K562 (cell line): Measurements from ENCODE around the gene NME7. TPM values are rescaled to one million over a fixed set of nuclear protein-coding genes. Genes with fewer than 3 reads are reported as not detected.

Experiments used
- ATAC-seq: fragments of 200-7000 bp; cut with Tn5 transposase; 3 replicates; pipeline ENCODE4 v1.9.1; 2020; ENCODE audit warnings: moderate library complexity
- BruUV-seq: library from RNA; stranded (reverse); fragments of 400-500 nt; replicated peaks from 2 replicates; lab custom pipeline; 2021; lab: Mats Ljungman, UMichigan
- CTCF ChIA-PET: fragments of 300-600 bp; formaldehyde crosslinking; extraction: SDS; loops from one replicate; lab custom pipeline; 2021; ENCODE audit warnings: low intra/inter-chr PET ratio; lab: Yijun Ruan, JAX
- POLR2A ChIA-PET: fragments of 300-600, 350-650 bp; sonication (Branson Sonifier 250); formaldehyde crosslinking; extraction: SDS; loops from one replicate; lab custom pipeline; 2021; ENCODE audit warnings: antibody characterized with exemption, inconsistent platforms; lab: Yijun Ruan, JAX
- DNase-seq, 4 experiments: peaks; one replicate each; pipeline versions ENCODE4 v3.0.0 to v3.0.0-alpha.2; 2011 to 2018; ENCODE audit warnings: low spot score in 3 of 4, mixed read lengths in 3 of 4; ENCODE audit errors: extremely low read depth in 1 of 4
- FAIRE-seq: peaks from 2 replicates; lab custom pipeline; 2011; peaks lifted over from hg19 to GRCh38; lab: Jason Lieb, UNC
- H2AFZ ChIP-seq: 2 replicates; pipeline ENCODE4 v1.6.0; 2011; ENCODE audit warnings: low read depth, low read length, control low read depth, inconsistent platforms
- H3K27ac ChIP-seq: fragments of 200-600 bp; 3 replicates; pipeline ENCODE4 v1.8.0; 2011; ENCODE audit warnings: low read depth, mild to moderate bottlenecking, control low read depth, inconsistent platforms, low read length, moderate library complexity, mixed read lengths; ENCODE audit errors: extremely low read depth
- H3K27me3 ChIP-seq, 2 experiments: fragments of 300-600 bp in 1 of 2; 2 replicates in 1 of 2; 3 replicates in 1 of 2; pipeline versions ENCODE4 v1.6.0 to v1.8.0; 2011; ENCODE audit warnings: inconsistent platforms in 2 of 2, low read length in 2 of 2, mild to moderate bottlenecking in 1 of 2, mixed read lengths in 1 of 2, moderate library complexity in 1 of 2; ENCODE audit not compliant: control insufficient read depth in 2 of 2, insufficient read depth in 2 of 2
- H3K36me3 ChIP-seq: fragments of 300-600 bp; 3 replicates; pipeline ENCODE4 v1.8.0; 2011; ENCODE audit warnings: mild to moderate bottlenecking, low read length, inconsistent platforms; ENCODE audit not compliant: control insufficient read depth, insufficient read depth
- H3K4me1 ChIP-seq, 2 experiments: fragments of 200-600 bp in 1 of 2; replicated peaks in 1 of 2; 2 replicates in 1 of 2; 3 replicates in 1 of 2; pipeline versions ENCODE4 v1.5.1 to v1.8.0; 2011; ENCODE audit warnings: inconsistent platforms in 2 of 2, low read length in 2 of 2, mild to moderate bottlenecking in 1 of 2, mixed read lengths in 1 of 2, moderate library complexity in 1 of 2; ENCODE audit not compliant: control insufficient read depth in 2 of 2, insufficient read depth in 2 of 2
- H3K4me2 ChIP-seq: 2 replicates; pipeline ENCODE4 v1.6.1; 2011; ENCODE audit warnings: low read length, control low read depth, inconsistent platforms, mixed read lengths; ENCODE audit not compliant: insufficient read depth
- H3K4me3 ChIP-seq: fragments of 200-600 bp; sonication (generic), shearing (Covaris generic); 2 replicates; pipeline ENCODE4 v1.5.1; 2016; ENCODE audit warnings: control low read depth, inconsistent platforms
- H3K79me2 ChIP-seq: fragments of 200-600 bp; 3 replicates; pipeline ENCODE4 v1.8.0; 2011; ENCODE audit warnings: low read length, inconsistent platforms; ENCODE audit not compliant: control insufficient read depth, insufficient read depth
- H3K9ac ChIP-seq, 2 experiments: 2 replicates each; pipeline versions ENCODE4 v1.6.0 to v1.6.1; 2011; ENCODE audit warnings: low read depth in 2 of 2, low read length in 2 of 2, control low read depth in 1 of 2, inconsistent platforms in 1 of 2, mild to moderate bottlenecking in 1 of 2, mixed read lengths in 1 of 2; ENCODE audit not compliant: insufficient read depth in 1 of 2
- H3K9me1 ChIP-seq: one replicate; pipeline ENCODE4 v1.6.0; 2011; ENCODE audit warnings: inconsistent platforms, mild to moderate bottlenecking, low read length, moderate library complexity; ENCODE audit not compliant: control insufficient read depth, insufficient read depth
- H3K9me3 ChIP-seq: replicated peaks from 2 replicates; pipeline ENCODE4 v1.5.1; 2011; ENCODE audit warnings: low read depth, low read length, inconsistent platforms; ENCODE audit not compliant: control insufficient read depth, insufficient read depth
- H4K20me1 ChIP-seq: replicated peaks from 2 replicates; pipeline ENCODE4 v1.6.1; 2011; ENCODE audit warnings: low read length, inconsistent platforms, mixed read lengths; ENCODE audit not compliant: control insufficient read depth, insufficient read depth
- CBFA2T3 ChIP-seq: fragments of 450-650 bp; IDR thresholded peaks from 2 replicates; pipeline ENCODE4 v1.6.1; 2017
- CTBP1 ChIP-seq: fragments of 450-650 bp; IDR thresholded peaks from 2 replicates; pipeline ENCODE4 v1.6.1; 2016; ENCODE audit warnings: borderline replicate concordance
- DDX20 ChIP-seq: fragments of 450-650 bp; IDR thresholded peaks from 2 replicates; pipeline ENCODE4 v1.6.1; 2016; ENCODE audit warnings: missing genetic modification characterization, low read depth, mild to moderate bottlenecking, missing compliant biosample characterization, moderate library complexity
- EP300 ChIP-seq: IDR thresholded peaks from 2 replicates; pipeline ENCODE4 v1.6.1; 2012; ENCODE audit warnings: low read length, improper control_type of control experiment
- KAT7 ChIP-seq: sonication (generic); formaldehyde crosslinking; IDR thresholded peaks from 2 replicates; pipeline ENCODE4 v1.8.0; 2022; ENCODE audit warnings: missing genetic modification reagents, mild to moderate bottlenecking, borderline replicate concordance
- KDM5B ChIP-seq: fragments of 200-600 bp; sonication (generic); IDR thresholded peaks from 2 replicates; pipeline ENCODE4 v1.6.1; 2012; ENCODE audit warnings: low read depth, mild to moderate bottlenecking, moderate library complexity, low read length, control low read depth, inconsistent platforms; ENCODE audit not compliant: insufficient replicate concordance
- MCM2 ChIP-seq: fragments of 450-650 bp; IDR thresholded peaks from 2 replicates; pipeline ENCODE4 v1.6.1; 2017; ENCODE audit warnings: low read depth, mild to moderate bottlenecking
- MCM5 ChIP-seq: fragments of 450-650 bp; IDR thresholded peaks from 2 replicates; pipeline ENCODE4 v1.6.1; 2016; ENCODE audit warnings: low read depth
- MXI1 ChIP-seq: IDR thresholded peaks from 2 replicates; pipeline ENCODE4 v1.6.1; 2011; ENCODE audit warnings: low read depth, mild to moderate bottlenecking, improper control_type of control experiment, low read length
- PYGO2 ChIP-seq: fragments of 450-650 bp; IDR thresholded peaks from 2 replicates; pipeline ENCODE4 v1.6.1; 2016; ENCODE audit warnings: mild to moderate bottlenecking, missing genetic modification characterization, moderate library complexity, missing compliant biosample characterization
- SIN3B ChIP-seq: fragments of 450-650 bp; IDR thresholded peaks from 2 replicates; pipeline ENCODE4 v1.6.1; 2017; ENCODE audit warnings: low read depth, mild to moderate bottlenecking, moderate library complexity
- STAG1 ChIP-seq: sonication (generic); formaldehyde crosslinking; IDR thresholded peaks from 2 replicates; pipeline ENCODE4 v1.5.0; 2020; ENCODE audit warnings: missing genetic modification reagents, borderline replicate concordance
- TEAD2 ChIP-seq: fragments of 450-650 bp; IDR thresholded peaks from 2 replicates; pipeline ENCODE4 v1.6.1; 2016; ENCODE audit warnings: missing genetic modification characterization, control low read depth, missing compliant biosample characterization
- ZNF668 ChIP-seq: fragments of 250-450 bp; sonication (Bioruptor Pico); IDR thresholded peaks from 2 replicates; pipeline ENCODE4 v1.8.0; 2022; ENCODE audit warnings: mild to moderate bottlenecking, inconsistent platforms
- ZNF778 ChIP-seq: fragments of 450-650 bp; formaldehyde crosslinking; IDR thresholded peaks from 2 replicates; pipeline ENCODE4 v1.4.0; 2020; ENCODE audit warnings: mild to moderate bottlenecking, moderate library complexity
- WGBS: fragments of 100-300 bp; shearing (Covaris generic); methylation state at CpG from one replicate; pipeline ENCODE4 v1.1.6; 2016; ENCODE audit warnings: low coverage, mixed read lengths; ENCODE audit not compliant: insufficient coverage; ENCODE audit errors: missing lambda C conversion rate; 5-methylcytosine and 5-hydroxymethylcytosine counted together
- in situ Hi-C: fragments of 300-500 bp; cut with MboI; formaldehyde crosslinking; loops from 4 replicates; pipeline ENCODE4 v1.15.0; 2018; ENCODE audit warnings: inconsistent platforms, mixed read lengths
- intact Hi-C: fragments of 100-400 bp; cut with micrococcal nuclease; formaldehyde crosslinking; loops from 2 replicates; pipeline ENCODE4 v1.14.2; 2022
- polyA plus RNA-seq, 8 experiments: library from polyadenylated mRNA; depleted of rRNA in 4 of 8; stranded (reverse) in 5 of 8; unstranded in 3 of 8; fragments of >200 nt; fragmentation: Nextera tagmentation in 2 of 8; fragmentation: Illumina TruSeq in 1 of 8; extraction: Ambion mirVana in 2 of 8; extraction: Trizol in 1 of 8; gene quantifications; 2 replicates each; pipeline versions ENCODE4 v1.2.1 to v1.2.3, GENCODE V29; 2011 to 2014; ENCODE audit warnings: inconsistent platforms in 1 of 8, missing spikeins in 1 of 8
- total RNA-seq, 7 experiments: library from RNA; depleted of rRNA in 6 of 7; stranded (reverse); fragments of >200 nt in 6 of 7; fragmentation: Illumina TruSeq in 2 of 7; extraction: Trizol in 2 of 7; gene quantifications; 2 replicates each; pipeline versions ENCODE4 v1.2.1 to v1.2.3, GENCODE V29; 2011 to 2021; ENCODE audit warnings: low replicate concordance in 1 of 7
- TF ChIP-seq, protein P1 (sequence below), 2 experiments: fragments of 200-800 bp in 1 of 2; sonication (Bioruptor generic) in 1 of 2; sonication (generic) in 1 of 2; formaldehyde crosslinking in 1 of 2; IDR thresholded peaks in 1 of 2; conservative IDR thresholded peaks in 1 of 2; 2 replicates each; pipeline versions ENCODE4 v1.5.0 to v1.6.1; 2016 to 2020; ENCODE audit warnings: missing compliant biosample characterization in 1 of 2, missing genetic modification characterization in 1 of 2, missing genetic modification reagents in 1 of 2
- TF ChIP-seq, protein P2 (sequence below): fragments of 150-350 bp; IDR thresholded peaks from 2 replicates; pipeline ENCODE4 v1.6.1; 2014; ENCODE audit warnings: low read depth, mild to moderate bottlenecking, low read length, borderline replicate concordance

The NME7 gene
- total and polyA plus RNA-seq, 9 of the 15 experiments (the other 6 are each of a cell fraction or from before 2014, with no cell fraction given) = 7.9 to 43.2 (median 23.9) TPM

- no peak for TF ChIP-seq KAT7
Observed at GRCh38 chr1:169346036-169346589, 21.5 kb downstream of the NME7 start (continued).

DNA sequence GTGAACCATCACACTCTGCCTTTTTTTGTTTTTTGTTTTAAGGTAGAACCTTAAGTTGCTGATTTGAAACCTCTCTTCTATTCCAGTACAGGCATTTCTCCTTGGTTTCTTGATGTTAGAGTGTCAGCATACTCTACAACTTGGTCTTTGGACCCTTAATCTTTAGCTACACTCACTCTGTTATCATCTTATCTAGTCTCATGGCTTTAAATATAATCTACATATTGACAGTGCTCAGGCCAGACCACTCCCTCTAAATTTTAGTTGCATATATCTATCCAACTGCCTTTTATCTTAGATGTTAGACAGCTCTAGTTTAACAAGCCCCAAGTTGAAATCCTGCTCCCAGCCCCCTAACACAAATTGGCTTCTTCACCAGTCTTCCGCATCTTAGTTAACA is 22.1 kb downstream of the NME7 start:
- no peak overlapping the region for H3K4me3 ChIP-seq
- peak; percentile 63 for FAIRE-seq
- peak overlapping the region; percentile 10; the same call in 2 of the 3 replicates for H3K27ac ChIP-seq
- peaks cover 0 to 10% of the 10 kb centered on the region in 2 experiments; a peak in 3 of 5 replicates for H3K4me1 ChIP-seq
- peak; percentile 59 for ATAC-seq
- CTCF ChIA-PET = no interaction called here
- DNase-seq = no peak
- no peaks in the 10 kb centered on the region for H4K20me1 ChIP-seq
- intact Hi-C loops = loop anchor here (5.0 to 10.0 kb wide), 5 partner anchors 153 to 908 kb away; no protein-coding TSS in a partner anchor
- H3K9ac ChIP-seq = no peak overlapping the region
- peak overlapping the region; percentile 33; the same call in 1 of the 2 replicates for H3K4me2 ChIP-seq
- in situ Hi-C loops = no loop called here
- no peaks in the 10 kb centered on the region for H3K79me2 ChIP-seq
- BruUV-seq = no TSS peak
- H2AFZ ChIP-seq = no peak overlapping the region
- no peaks in the 10 kb centered on the region for H3K9me3 ChIP-seq
- no peaks in the 10 kb centered on the region for H3K36me3 ChIP-seq
- POLR2A ChIA-PET = interaction anchor here (1.2 kb wide), 1 partner anchor 234 kb away, joined by 3 read pairs; no protein-coding TSS in a partner anchor
- no peaks in the 10 kb centered on the region for H3K9me1 ChIP-seq
- WGBS = 93% methylated on average over 1 of the region's 1 CpG
- no peaks in the 10 kb centered on the region for H3K27me3 ChIP-seq
- TF ChIP-seq ZNF668 (no peak), TEAD2 (no peak), STAG1 (CRISPR knock-in tag) (no peak), EP300 (peak; percentile 13; the same call in 1 of the 2 replicates), CTBP1 (no peak), KDM5B (no peak), DDX20 (tag) (no peak), CBFA2T3 (0 out of 2 replicates have a peak, but pooled peaks have one; percentile 24), MXI1 (no peak), MCM2 (no peak), MCM5 (no peak), PYGO2 (tag) (no peak), SIN3B (no peak), ZNF778 (no peak)
- TF ChIP-seq, protein P1, sequence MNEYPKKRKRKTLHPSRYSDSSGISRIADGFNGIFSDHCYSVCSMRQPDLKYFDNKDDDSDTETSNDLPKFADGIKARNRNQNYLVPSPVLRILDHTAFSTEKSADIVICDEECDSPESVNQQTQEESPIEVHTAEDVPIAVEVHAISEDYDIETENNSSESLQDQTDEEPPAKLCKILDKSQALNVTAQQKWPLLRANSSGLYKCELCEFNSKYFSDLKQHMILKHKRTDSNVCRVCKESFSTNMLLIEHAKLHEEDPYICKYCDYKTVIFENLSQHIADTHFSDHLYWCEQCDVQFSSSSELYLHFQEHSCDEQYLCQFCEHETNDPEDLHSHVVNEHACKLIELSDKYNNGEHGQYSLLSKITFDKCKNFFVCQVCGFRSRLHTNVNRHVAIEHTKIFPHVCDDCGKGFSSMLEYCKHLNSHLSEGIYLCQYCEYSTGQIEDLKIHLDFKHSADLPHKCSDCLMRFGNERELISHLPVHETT (CRISPR knock-in tag; conservative IDR thresholded peaks at IDR 0.05 in 1 of 2, IDR thresholded peaks at IDR 0.05 in 1 of 2) = no peak
- TF ChIP-seq, protein P2, sequence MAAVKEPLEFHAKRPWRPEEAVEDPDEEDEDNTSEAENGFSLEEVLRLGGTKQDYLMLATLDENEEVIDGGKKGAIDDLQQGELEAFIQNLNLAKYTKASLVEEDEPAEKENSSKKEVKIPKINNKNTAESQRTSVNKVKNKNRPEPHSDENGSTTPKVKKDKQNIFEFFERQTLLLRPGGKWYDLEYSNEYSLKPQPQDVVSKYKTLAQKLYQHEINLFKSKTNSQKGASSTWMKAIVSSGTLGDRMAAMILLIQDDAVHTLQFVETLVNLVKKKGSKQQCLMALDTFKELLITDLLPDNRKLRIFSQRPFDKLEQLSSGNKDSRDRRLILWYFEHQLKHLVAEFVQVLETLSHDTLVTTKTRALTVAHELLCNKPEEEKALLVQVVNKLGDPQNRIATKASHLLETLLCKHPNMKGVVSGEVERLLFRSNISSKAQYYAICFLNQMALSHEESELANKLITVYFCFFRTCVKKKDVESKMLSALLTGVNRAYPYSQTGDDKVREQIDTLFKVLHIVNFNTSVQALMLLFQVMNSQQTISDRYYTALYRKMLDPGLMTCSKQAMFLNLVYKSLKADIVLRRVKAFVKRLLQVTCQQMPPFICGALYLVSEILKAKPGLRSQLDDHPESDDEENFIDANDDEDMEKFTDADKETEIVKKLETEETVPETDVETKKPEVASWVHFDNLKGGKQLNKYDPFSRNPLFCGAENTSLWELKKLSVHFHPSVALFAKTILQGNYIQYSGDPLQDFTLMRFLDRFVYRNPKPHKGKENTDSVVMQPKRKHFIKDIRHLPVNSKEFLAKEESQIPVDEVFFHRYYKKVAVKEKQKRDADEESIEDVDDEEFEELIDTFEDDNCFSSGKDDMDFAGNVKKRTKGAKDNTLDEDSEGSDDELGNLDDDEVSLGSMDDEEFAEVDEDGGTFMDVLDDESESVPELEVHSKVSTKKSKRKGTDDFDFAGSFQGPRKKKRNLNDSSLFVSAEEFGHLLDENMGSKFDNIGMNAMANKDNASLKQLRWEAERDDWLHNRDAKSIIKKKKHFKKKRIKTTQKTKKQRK = no peak
